CD14-positive monocyte (primary cell): ENCODE results near the gene ATP5MC3. TPM values are rescaled to one million over a fixed set of nuclear protein-coding genes. Genes with fewer than 3 reads are reported as not detected.

Experiments used
- DNase-seq, 3 donors: peaks; one replicate each; pipeline ENCODE4 v3.0.0-alpha.2; 2011 to 2022
- H2AFZ ChIP-seq: 2 replicates; pipeline ENCODE4 v1.6.0; 2012; ENCODE audit warnings: mild to moderate bottlenecking, low read depth, low read length, inconsistent platforms; ENCODE audit not compliant: insufficient read depth, poor library complexity, severe bottlenecking
- H3K27ac ChIP-seq, 2 donors: 1 replicate in 1 of 2; 2 replicates in 1 of 2; pipeline ENCODE4 v1.5.1; 2012 to 2013; ENCODE audit warnings: low read length in 2 of 2, control low read depth in 1 of 2, inconsistent platforms in 1 of 2, low read depth in 1 of 2, mild to moderate bottlenecking in 1 of 2
- H3K27me3 ChIP-seq, 2 donors: one replicate each; pipeline versions ENCODE4 v1.6.0 to v1.6.1; 2011 to 2013; ENCODE audit warnings: low read length in 2 of 2; ENCODE audit not compliant: control insufficient read depth in 2 of 2, insufficient read depth in 2 of 2
- H3K36me3 ChIP-seq, 2 donors: replicated peaks in 1 of 2; 1 replicate in 1 of 2; 2 replicates in 1 of 2; pipeline versions ENCODE4 v1.5.1 to v1.6.1; 2012 to 2013; ENCODE audit warnings: low read length in 2 of 2, control low read depth in 1 of 2, inconsistent platforms in 1 of 2, mild to moderate bottlenecking in 1 of 2; ENCODE audit not compliant: insufficient read depth in 2 of 2, control insufficient read depth in 1 of 2
- H3K4me1 ChIP-seq, 2 donors: 1 replicate in 1 of 2; 2 replicates in 1 of 2; pipeline versions ENCODE4 v1.5.1 to v1.6.1; 2012 to 2013; ENCODE audit warnings: low read length in 2 of 2, control low read depth in 1 of 2, inconsistent platforms in 1 of 2, mild to moderate bottlenecking in 1 of 2, moderate library complexity in 1 of 2; ENCODE audit not compliant: insufficient read depth in 2 of 2, control insufficient read depth in 1 of 2
- H3K4me2 ChIP-seq: replicated peaks from 2 replicates; pipeline ENCODE3; 2012; ENCODE audit warnings: low read length, moderate library complexity, mild to moderate bottlenecking; ENCODE audit not compliant: poor library complexity, severe bottlenecking; ENCODE audit errors: extremely low read depth
- H3K4me3 ChIP-seq, 3 experiments: fragments of 200-600 bp in 1 of 3; sonication (generic) in 1 of 3; replicated peaks in 1 of 3; 1 replicate in 2 of 3; 2 replicates in 1 of 3; pipeline ENCODE4 v1.5.1; 2011 to 2013; ENCODE audit warnings: low read length in 3 of 3, mild to moderate bottlenecking in 3 of 3, control low read depth in 2 of 3, low read depth in 2 of 3, inconsistent platforms in 1 of 3, moderate library complexity in 1 of 3
- H3K79me2 ChIP-seq: 2 replicates; pipeline ENCODE4 v1.6.0; 2012; ENCODE audit warnings: mild to moderate bottlenecking, control low read depth, inconsistent platforms, low read length, moderate library complexity; ENCODE audit not compliant: insufficient read depth
- H3K9ac ChIP-seq: 2 replicates; pipeline ENCODE4 v1.6.0; 2017; ENCODE audit warnings: low read length, mild to moderate bottlenecking; ENCODE audit not compliant: insufficient read depth, poor library complexity, severe bottlenecking
- H3K9me3 ChIP-seq, 2 donors: replicated peaks in 1 of 2; 1 replicate in 1 of 2; 2 replicates in 1 of 2; pipeline versions ENCODE4 v1.5.1 to v1.6.1; 2012 to 2013; ENCODE audit warnings: low read length in 2 of 2, control low read depth in 1 of 2; ENCODE audit not compliant: control insufficient read depth in 1 of 2, insufficient read depth in 1 of 2
- H4K20me1 ChIP-seq: 2 replicates; pipeline ENCODE4 v1.6.0; 2012; ENCODE audit warnings: mild to moderate bottlenecking, low read length, control low read depth, moderate library complexity; ENCODE audit not compliant: insufficient read depth
- H3K27ac Mint-ChIP-seq, 7 donors: one replicate each; pipeline ENCODE4 v1.8.0; 2020; ENCODE audit warnings: mild to moderate bottlenecking in 7 of 7, mixed read lengths in 7 of 7, moderate library complexity in 6 of 7, inconsistent platforms in 2 of 7
- H3K27me3 Mint-ChIP-seq, 3 donors: one replicate each; pipeline ENCODE4 v1.8.0; 2021 to 2022; ENCODE audit warnings: low read depth in 3 of 3, mild to moderate bottlenecking in 3 of 3, mixed read lengths in 3 of 3, moderate library complexity in 3 of 3, inconsistent platforms in 1 of 3
- H3K36me3 Mint-ChIP-seq, 2 donors: one replicate each; pipeline ENCODE4 v1.8.0; 2020; ENCODE audit warnings: mixed read lengths in 2 of 2, inconsistent platforms in 1 of 2, mild to moderate bottlenecking in 1 of 2
- H3K4me1 Mint-ChIP-seq: one replicate; pipeline ENCODE4 v1.8.0; 2020; ENCODE audit warnings: mild to moderate bottlenecking, mixed read lengths
- H3K4me3 Mint-ChIP-seq, 2 donors: one replicate each; pipeline ENCODE4 v1.8.0; 2020; ENCODE audit warnings: mild to moderate bottlenecking in 2 of 2, mixed read lengths in 2 of 2, moderate library complexity in 1 of 2
- H3K9me3 Mint-ChIP-seq, 7 donors: one replicate each; pipeline ENCODE4 v1.8.0; 2020 to 2022; ENCODE audit warnings: mixed read lengths in 7 of 7, mild to moderate bottlenecking in 6 of 7, moderate library complexity in 6 of 7, inconsistent platforms in 2 of 7
- WGBS: methylation state at CpG from one replicate; pipeline ENCODE4 v1.1.5; 2013; ENCODE audit warnings: missing lambda C conversion rate; ENCODE audit not compliant: insufficient coverage; 5-methylcytosine and 5-hydroxymethylcytosine counted together
- intact Hi-C, 2 donors: fragments of 100-400 bp; cut with micrococcal nuclease; formaldehyde crosslinking; loops; one replicate each; pipeline versions ENCODE4 v1.15.0 to v1.15.1; 2023
- polyA plus RNA-seq, 3 donors: library from polyadenylated mRNA; depleted of rRNA in 1 of 3; unstranded in 2 of 3; stranded (reverse) in 1 of 3; fragments of 300-500 nt in 2 of 3; fragments of >200 nt in 1 of 3; fragmentation: Illumina TruSeq in 2 of 3; gene quantifications; 1 replicate in 2 of 3; 2 replicates in 1 of 3; pipeline ENCODE4 v1.2.3, GENCODE V29; 2012 to 2021
- TF ChIP-seq, protein P1 (sequence below): fragments of 200-600 bp; IDR thresholded peaks from one replicate; pipeline ENCODE4 v1.8.0; 2022; ENCODE audit warnings: antibody characterized with exemption, mild to moderate bottlenecking

ATP5MC3 gene
- polyA plus RNA-seq, 3 donors = 139 to 533 (median 493) TPM

DNA sequence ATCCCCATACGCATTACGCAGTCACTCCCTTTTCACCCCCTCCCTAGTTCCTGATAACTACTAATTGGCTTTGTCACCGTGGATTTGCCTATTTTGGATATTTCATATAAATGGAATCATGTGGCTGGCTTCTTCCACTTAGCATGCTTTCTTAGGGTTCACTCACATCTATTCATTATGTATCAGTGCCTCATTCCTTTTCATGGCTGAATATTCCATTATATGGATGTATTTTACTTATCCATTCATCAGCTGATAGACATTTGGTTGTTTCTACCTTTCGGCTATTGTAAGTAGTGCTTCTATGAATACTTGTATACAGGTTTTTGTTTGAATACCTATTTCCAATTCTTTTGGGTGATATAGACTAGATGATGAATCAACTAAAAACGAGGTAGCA lies 4.9 kb downstream of the ATP5MC3 start:
- Histone ChIP-seq H3K36me3 (peaks cover 36 to 72% of the 10 kb centered on the region in 2 donors), H3K4me1 (peaks cover 8 to 14% of the 10 kb centered on the region in 2 donors), H3K9ac (no peak overlapping the region), H3K27ac (no peak overlapping the region), H3K9me3 (no peaks in the 10 kb centered on the region), H4K20me1 (peaks cover 42% of the 10 kb centered on the region), H3K4me2 (no peak overlapping the region), H3K79me2 (peaks cover 51% of the 10 kb centered on the region), H3K27me3 (no peaks in the 10 kb centered on the region), H2AFZ (no peak overlapping the region), H3K4me3 (no peak overlapping the region)
- Mint-ChIP-seq H3K9me3 (no peaks in the 10 kb centered on the region), H3K27me3 (no peaks in the 10 kb centered on the region), H3K4me3 (no peak overlapping the region), H3K36me3 (peaks cover 53 to 61% of the 10 kb centered on the region in 2 donors), H3K27ac (no peak overlapping the region), H3K4me1 (peaks cover 12% of the 10 kb centered on the region)
- TF ChIP-seq, protein P1, sequence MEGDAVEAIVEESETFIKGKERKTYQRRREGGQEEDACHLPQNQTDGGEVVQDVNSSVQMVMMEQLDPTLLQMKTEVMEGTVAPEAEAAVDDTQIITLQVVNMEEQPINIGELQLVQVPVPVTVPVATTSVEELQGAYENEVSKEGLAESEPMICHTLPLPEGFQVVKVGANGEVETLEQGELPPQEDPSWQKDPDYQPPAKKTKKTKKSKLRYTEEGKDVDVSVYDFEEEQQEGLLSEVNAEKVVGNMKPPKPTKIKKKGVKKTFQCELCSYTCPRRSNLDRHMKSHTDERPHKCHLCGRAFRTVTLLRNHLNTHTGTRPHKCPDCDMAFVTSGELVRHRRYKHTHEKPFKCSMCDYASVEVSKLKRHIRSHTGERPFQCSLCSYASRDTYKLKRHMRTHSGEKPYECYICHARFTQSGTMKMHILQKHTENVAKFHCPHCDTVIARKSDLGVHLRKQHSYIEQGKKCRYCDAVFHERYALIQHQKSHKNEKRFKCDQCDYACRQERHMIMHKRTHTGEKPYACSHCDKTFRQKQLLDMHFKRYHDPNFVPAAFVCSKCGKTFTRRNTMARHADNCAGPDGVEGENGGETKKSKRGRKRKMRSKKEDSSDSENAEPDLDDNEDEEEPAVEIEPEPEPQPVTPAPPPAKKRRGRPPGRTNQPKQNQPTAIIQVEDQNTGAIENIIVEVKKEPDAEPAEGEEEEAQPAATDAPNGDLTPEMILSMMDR = no peak
- WGBS = no CpG with 5 or more reads among the region's 5 CpGs
- intact Hi-C loops = no loop called here
- DNase-seq = no peak

DNA sequence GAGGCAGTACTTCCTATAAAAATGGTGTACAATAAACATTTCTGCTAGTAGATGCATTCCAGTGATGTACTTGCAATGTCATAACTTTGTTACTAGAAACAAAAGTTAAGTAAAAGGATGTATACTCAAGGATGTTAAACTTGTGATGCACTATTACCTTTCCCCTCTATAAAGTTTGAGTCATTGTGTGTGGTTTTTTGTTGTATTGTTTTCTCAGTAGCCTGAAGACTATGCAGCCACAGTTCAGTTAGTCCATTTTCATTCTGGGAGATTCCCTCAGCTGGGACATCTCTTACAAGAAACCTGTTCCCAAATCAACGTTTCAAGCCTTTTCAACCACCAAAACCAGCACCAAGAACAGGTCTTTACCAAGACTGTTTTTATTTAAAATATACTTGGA lies 5.6 kb downstream of the ATP5MC3 start:
- H3K27ac Mint-ChIP-seq = no peak overlapping the region
- Histone ChIP-seq H3K27ac (no peak overlapping the region), H3K9me3 (no peaks in the 10 kb centered on the region), H3K36me3 (peaks cover 36 to 72% of the 10 kb centered on the region in 2 donors), H4K20me1 (peaks cover 40% of the 10 kb centered on the region), H3K79me2 (peaks cover 44% of the 10 kb centered on the region), H3K9ac (no peak overlapping the region), H3K4me2 (no peak overlapping the region), H3K27me3 (no peaks in the 10 kb centered on the region), H2AFZ (no peak overlapping the region), H3K4me1 (peaks cover 7 to 10% of the 10 kb centered on the region in 2 donors), H3K4me3 (no peak overlapping the region)
- no peaks in the 10 kb centered on the region for H3K27me3 Mint-ChIP-seq
- intact Hi-C loops = no loop called here
- H3K4me1 Mint-ChIP-seq = peaks cover 10% of the 10 kb centered on the region
- WGBS = no CpG with 5 or more reads among the region's 1 CpG
- no peak overlapping the region for H3K4me3 Mint-ChIP-seq
- no peaks in the 10 kb centered on the region for H3K9me3 Mint-ChIP-seq
- peaks cover 53 to 61% of the 10 kb centered on the region in 2 donors for H3K36me3 Mint-ChIP-seq
- no peak for DNase-seq
- TF ChIP-seq, protein P1 = no peak
